Keratinocyte (primary cell): ENCODE results near the gene CACNA1B. TPM values are rescaled to one million over a fixed set of nuclear protein-coding genes. Genes with fewer than 3 reads are reported as not detected.
"Not testable (repeated sequence)": the region's sequence is repeated elsewhere in the genome, so short reads cannot be mapped to it uniquely, and the experiment has no call there.

Experiments used
- DNase-seq: peaks from one replicate; pipeline ENCODE4 v3.0.0-alpha.2; 2011; ENCODE audit warnings: low read depth, missing footprints, low spot score
- FAIRE-seq: peaks from 2 replicates; lab custom pipeline; 2011; peaks lifted over from hg19 to GRCh38; lab: Jason Lieb, UNC
- H2AFZ ChIP-seq: 2 replicates; pipeline ENCODE4 v1.6.0; 2012; ENCODE audit warnings: low read length, control low read depth, inconsistent platforms; ENCODE audit not compliant: control insufficient read depth
- H3K27ac ChIP-seq: 2 replicates; pipeline ENCODE4 v1.5.1; 2011; ENCODE audit warnings: low read length; ENCODE audit not compliant: control insufficient read depth, insufficient read depth
- H3K27me3 ChIP-seq: 3 replicates; pipeline ENCODE4 v1.6.0; 2011; ENCODE audit warnings: low read length; ENCODE audit not compliant: control insufficient read depth, insufficient read depth; ENCODE audit errors: extremely low read depth
- H3K36me3 ChIP-seq, 2 experiments: 2 replicates in 1 of 2; 3 replicates in 1 of 2; pipeline ENCODE4 v1.5.1; 2011; ENCODE audit warnings: low read length in 2 of 2, mild to moderate bottlenecking in 1 of 2; ENCODE audit not compliant: control insufficient read depth in 2 of 2, insufficient read depth in 2 of 2; ENCODE audit errors: extremely low read depth in 1 of 2
- H3K4me1 ChIP-seq: 3 replicates; pipeline ENCODE4 v1.5.1; 2011; ENCODE audit warnings: low read length; ENCODE audit not compliant: control insufficient read depth, insufficient read depth; ENCODE audit errors: extremely low read depth
- H3K4me2 ChIP-seq: 3 replicates; pipeline ENCODE4 v1.6.0; 2011; ENCODE audit warnings: low read depth, low read length; ENCODE audit not compliant: control insufficient read depth, insufficient read depth; ENCODE audit errors: extremely low read depth
- H3K4me3 ChIP-seq, 3 experiments: fragments of 200-600 bp in 1 of 3; sonication (generic) in 1 of 3; 2 replicates in 2 of 3; 3 replicates in 1 of 3; pipeline ENCODE4 v1.5.1; 2011 to 2016; ENCODE audit warnings: low read length in 3 of 3, mild to moderate bottlenecking in 3 of 3, control low read depth in 2 of 3, inconsistent platforms in 1 of 3, low read depth in 1 of 3, mixed read lengths in 1 of 3, mixed run types in 1 of 3, moderate library complexity in 1 of 3; ENCODE audit not compliant: control insufficient read depth in 2 of 3, insufficient read depth in 2 of 3; ENCODE audit errors: extremely low read depth in 1 of 3
- H3K79me2 ChIP-seq: 2 replicates; pipeline ENCODE4 v1.6.0; 2012; ENCODE audit warnings: low read length; ENCODE audit not compliant: control insufficient read depth, insufficient read depth
- H3K9ac ChIP-seq: 3 replicates; pipeline ENCODE4 v1.6.0; 2011; ENCODE audit warnings: low read length; ENCODE audit not compliant: control insufficient read depth, insufficient read depth; ENCODE audit errors: extremely low read depth
- H3K9me1 ChIP-seq: 3 replicates; pipeline ENCODE4 v1.6.0; 2011; ENCODE audit warnings: low read length; ENCODE audit not compliant: control insufficient read depth, insufficient read depth; ENCODE audit errors: extremely low read depth
- H3K9me3 ChIP-seq: 2 replicates; pipeline ENCODE4 v1.5.1; 2012; ENCODE audit warnings: low read depth, low read length; ENCODE audit not compliant: control insufficient read depth
- H4K20me1 ChIP-seq: 3 replicates; pipeline ENCODE4 v1.6.0; 2011; ENCODE audit warnings: low read length; ENCODE audit not compliant: control insufficient read depth, insufficient read depth; ENCODE audit errors: extremely low read depth
- EZH2 ChIP-seq: IDR thresholded peaks from one replicate; pipeline ENCODE4 v1.6.1; 2012; ENCODE audit warnings: inconsistent platforms, mild to moderate bottlenecking, low read length, moderate library complexity
- dilution Hi-C: fragments of 300-500 bp; cut with MboI; formaldehyde crosslinking; loops from one replicate; pipeline ENCODE4 v1.7.0; 2020; ENCODE audit warnings: low sequenced_read_pairs; ENCODE audit not compliant: extremely low pct_ligation_motif_present
- polyA plus RNA-seq, 5 experiments: library from polyadenylated mRNA; depleted of rRNA in 3 of 5; stranded (reverse) in 3 of 5; stranded (forward) in 1 of 5; unstranded in 1 of 5; fragments of >200 nt; gene quantifications; 1 replicate in 1 of 5; 2 replicates in 3 of 5; 3 replicates in 1 of 5; pipeline versions ENCODE4 v1.2.1 to v1.2.3, GENCODE V29; 2011 to 2012; ENCODE audit warnings: missing spikeins in 2 of 5, low read depth in 1 of 5, low replicate concordance in 1 of 5
- TF ChIP-seq, protein P1 (sequence below), 3 experiments: IDR thresholded peaks in 1 of 3; conservative IDR thresholded peaks in 1 of 3; optimal IDR thresholded peaks in 1 of 3; 2 replicates in 2 of 3; 3 replicates in 1 of 3; pipeline versions ENCODE3 to v1.5.1; 2011; ENCODE audit warnings: low read length in 3 of 3, mild to moderate bottlenecking in 3 of 3, moderate library complexity in 2 of 3, control low read depth in 1 of 3, inconsistent platforms in 1 of 3; ENCODE audit not compliant: insufficient read depth in 2 of 3; ENCODE audit errors: extremely low read depth in 1 of 3

Gene CACNA1B
- polyA plus RNA-seq, 1 donor (not counting 4 experiments of a cell fraction or from before 2014, with no cell fraction given), result 0.01 TPM

DNA sequence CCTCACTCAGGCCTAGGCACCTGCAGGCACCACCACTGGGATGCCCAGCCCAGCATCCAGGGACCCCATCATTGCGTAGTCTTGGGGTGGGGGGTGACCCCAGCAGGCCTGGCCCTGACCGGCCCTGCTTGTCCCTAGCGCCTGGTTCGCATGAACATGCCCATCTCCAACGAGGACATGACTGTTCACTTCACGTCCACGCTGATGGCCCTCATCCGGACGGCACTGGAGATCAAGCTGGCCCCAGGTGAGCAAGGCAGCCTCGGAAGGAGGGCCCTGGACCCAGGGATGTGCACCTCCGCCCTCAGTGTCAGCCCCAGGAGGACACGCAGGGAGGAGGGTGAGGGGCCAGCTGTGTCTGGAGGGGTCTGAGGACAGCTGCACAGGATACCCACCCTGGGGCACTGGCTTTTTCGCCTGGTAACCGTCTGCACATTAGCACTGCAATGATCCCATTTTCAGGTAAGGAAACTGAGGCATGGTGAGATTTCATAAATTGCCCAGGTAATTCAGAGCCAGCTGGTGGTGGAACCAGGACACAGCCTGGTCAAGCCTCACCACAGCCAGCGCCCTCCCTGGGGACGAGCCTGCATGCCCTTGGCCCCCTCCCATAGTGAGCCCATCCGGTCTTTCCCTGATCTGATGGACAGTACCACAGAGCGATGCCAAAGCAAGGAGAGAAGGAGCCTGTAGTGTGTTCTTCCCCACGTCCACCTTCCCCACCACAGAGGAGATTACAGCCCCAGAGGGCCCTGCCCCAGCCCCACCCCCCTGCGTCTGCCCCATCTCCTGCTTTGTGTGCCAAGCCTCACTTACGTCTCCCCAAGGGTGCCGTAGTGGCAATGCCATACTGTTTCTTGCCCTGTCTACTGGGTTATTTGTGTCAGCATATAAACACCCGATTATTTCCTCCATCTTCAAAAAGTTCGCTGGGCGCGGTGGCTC is 228.3 kb downstream of the CACNA1B start:
- no peak overlapping the region for H3K4me2 ChIP-seq
- FAIRE-seq (no peak), DNase-seq (no peak)
- dilution Hi-C loops, result no loop called here
- H3K4me3 ChIP-seq, result no peak overlapping the region
- H3K9me1 ChIP-seq, result no peaks in the 10 kb centered on the region
- TF ChIP-seq EZH2, result no peak
- TF ChIP-seq, protein P1, sequence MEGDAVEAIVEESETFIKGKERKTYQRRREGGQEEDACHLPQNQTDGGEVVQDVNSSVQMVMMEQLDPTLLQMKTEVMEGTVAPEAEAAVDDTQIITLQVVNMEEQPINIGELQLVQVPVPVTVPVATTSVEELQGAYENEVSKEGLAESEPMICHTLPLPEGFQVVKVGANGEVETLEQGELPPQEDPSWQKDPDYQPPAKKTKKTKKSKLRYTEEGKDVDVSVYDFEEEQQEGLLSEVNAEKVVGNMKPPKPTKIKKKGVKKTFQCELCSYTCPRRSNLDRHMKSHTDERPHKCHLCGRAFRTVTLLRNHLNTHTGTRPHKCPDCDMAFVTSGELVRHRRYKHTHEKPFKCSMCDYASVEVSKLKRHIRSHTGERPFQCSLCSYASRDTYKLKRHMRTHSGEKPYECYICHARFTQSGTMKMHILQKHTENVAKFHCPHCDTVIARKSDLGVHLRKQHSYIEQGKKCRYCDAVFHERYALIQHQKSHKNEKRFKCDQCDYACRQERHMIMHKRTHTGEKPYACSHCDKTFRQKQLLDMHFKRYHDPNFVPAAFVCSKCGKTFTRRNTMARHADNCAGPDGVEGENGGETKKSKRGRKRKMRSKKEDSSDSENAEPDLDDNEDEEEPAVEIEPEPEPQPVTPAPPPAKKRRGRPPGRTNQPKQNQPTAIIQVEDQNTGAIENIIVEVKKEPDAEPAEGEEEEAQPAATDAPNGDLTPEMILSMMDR (optimal IDR thresholded peaks at IDR 0.05 in 1 of 3, IDR thresholded peaks at IDR 0.05 in 1 of 3, conservative IDR thresholded peaks at IDR 0.05 in 1 of 3; ENCODE audit: extremely low read depth in 1 of 3, insufficient read depth in 2 of 3, low read length in 3 of 3), result no peak
- no peaks in the 10 kb centered on the region for H4K20me1 ChIP-seq
- no peak overlapping the region for H3K9ac ChIP-seq
- no peaks in the 10 kb centered on the region for H3K79me2 ChIP-seq
- H3K4me1 ChIP-seq, result no peaks in the 10 kb centered on the region
- H3K27me3 ChIP-seq, result no peaks in the 10 kb centered on the region
- H2AFZ ChIP-seq, result no peak overlapping the region
- no peak overlapping the region for H3K27ac ChIP-seq
- no peaks in the 10 kb centered on the region for H3K36me3 ChIP-seq
- no peaks in the 10 kb centered on the region for H3K9me3 ChIP-seq

GRCh38 chr9:138107039-138107438 is 229.5 kb downstream of the CACNA1B start:
- dilution Hi-C loops, DNase-seq, H3K27me3 ChIP-seq, FAIRE-seq, H3K79me2 ChIP-seq, H3K9me1 ChIP-seq, H3K4me1 ChIP-seq, H3K9ac ChIP-seq, H3K36me3 ChIP-seq, H3K4me2 ChIP-seq, H3K9me3 ChIP-seq, H3K4me3 ChIP-seq, H4K20me1 ChIP-seq, H3K27ac ChIP-seq, H2AFZ ChIP-seq: not testable (repeated sequence)
